IMR-90 (cell line): ENCODE measurements around the gene CTSF.

Experiments
- CEBPB ChIP-seq: IDR thresholded peaks from 2 replicates; pipeline ENCODE4 v1.6.1; 2012; ENCODE audit warnings: low read depth, low read length, improper control_type of control experiment
- CHD1 ChIP-seq: IDR thresholded peaks from 2 replicates; pipeline ENCODE4 v1.6.1; 2012; ENCODE audit warnings: low read depth, low read length, improper control_type of control experiment
- MAFK ChIP-seq: IDR thresholded peaks from 2 replicates; pipeline ENCODE4 v1.6.1; 2012; ENCODE audit warnings: low read depth, low read length, improper control_type of control experiment
- MAZ ChIP-seq: IDR thresholded peaks from 2 replicates; pipeline ENCODE4 v1.6.1; 2012; ENCODE audit warnings: low read depth, mild to moderate bottlenecking, low read length, improper control_type of control experiment, moderate library complexity, borderline replicate concordance
- MXI1 ChIP-seq: IDR thresholded peaks from 2 replicates; pipeline ENCODE4 v1.6.1; 2012; ENCODE audit warnings: low read depth, mild to moderate bottlenecking, low read length, moderate library complexity, borderline replicate concordance
- POLR2A ChIP-seq: IDR thresholded peaks from 2 replicates; pipeline ENCODE4 v1.6.1; 2012; ENCODE audit warnings: mild to moderate bottlenecking, low read depth, low read length
- RAD21 ChIP-seq: IDR thresholded peaks from 2 replicates; pipeline ENCODE4 v1.6.1; 2012; ENCODE audit warnings: low read length, improper control_type of control experiment
- RCOR1 ChIP-seq: IDR thresholded peaks from 2 replicates; pipeline ENCODE4 v1.6.1; 2012; ENCODE audit warnings: mild to moderate bottlenecking, low read length, improper control_type of control experiment; ENCODE audit not compliant: insufficient replicate concordance
- RFX5 ChIP-seq: IDR thresholded peaks from 2 replicates; pipeline ENCODE4 v1.8.0; 2012; ENCODE audit warnings: low read depth, mild to moderate bottlenecking, low read length, moderate library complexity
- SMC3 ChIP-seq: fragments of 150-350 bp; IDR thresholded peaks from 2 replicates; pipeline ENCODE4 v1.6.1; 2016; ENCODE audit warnings: low read depth, mild to moderate bottlenecking, antibody characterized with exemption, low read length, moderate library complexity
- USF2 ChIP-seq: fragments of 150-350 bp; IDR thresholded peaks from 2 replicates; pipeline ENCODE4 v1.6.1; 2017; ENCODE audit warnings: mild to moderate bottlenecking, antibody characterized with exemption, low read length, low read depth
- TF ChIP-seq, protein P1 (sequence below): conservative IDR thresholded peaks from 2 replicates; pipeline ENCODE4 v1.5.1; 2012; ENCODE audit warnings: mild to moderate bottlenecking, low read depth, low read length, improper control_type of control experiment
- TF ChIP-seq, protein P2 (sequence below): fragments of 150-350 bp; IDR thresholded peaks from 2 replicates; pipeline ENCODE4 v1.6.1; 2016; ENCODE audit warnings: low read depth, mild to moderate bottlenecking, low read length, moderate library complexity, borderline replicate concordance

DNA sequence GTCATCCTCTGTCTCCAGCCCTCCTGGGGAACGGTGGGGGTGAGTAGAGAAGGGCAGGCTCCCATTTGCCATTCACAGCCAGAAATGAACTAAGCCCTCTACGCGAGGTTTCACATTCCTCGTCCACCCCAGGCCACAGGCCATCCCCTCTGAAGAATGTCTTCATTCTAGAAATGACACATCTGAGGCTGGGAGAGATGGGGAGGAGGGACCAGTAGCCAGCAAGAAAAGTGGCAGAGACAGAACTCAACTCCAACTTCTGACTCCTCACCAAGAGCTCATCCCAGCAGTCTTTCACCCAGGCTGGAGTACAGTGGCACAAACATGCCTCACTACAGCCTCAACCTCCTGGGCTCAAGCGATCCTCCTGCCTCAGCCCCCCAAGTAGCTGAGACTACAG is 3.4 kb downstream of the CTSF start:
- TF ChIP-seq, protein P1, sequence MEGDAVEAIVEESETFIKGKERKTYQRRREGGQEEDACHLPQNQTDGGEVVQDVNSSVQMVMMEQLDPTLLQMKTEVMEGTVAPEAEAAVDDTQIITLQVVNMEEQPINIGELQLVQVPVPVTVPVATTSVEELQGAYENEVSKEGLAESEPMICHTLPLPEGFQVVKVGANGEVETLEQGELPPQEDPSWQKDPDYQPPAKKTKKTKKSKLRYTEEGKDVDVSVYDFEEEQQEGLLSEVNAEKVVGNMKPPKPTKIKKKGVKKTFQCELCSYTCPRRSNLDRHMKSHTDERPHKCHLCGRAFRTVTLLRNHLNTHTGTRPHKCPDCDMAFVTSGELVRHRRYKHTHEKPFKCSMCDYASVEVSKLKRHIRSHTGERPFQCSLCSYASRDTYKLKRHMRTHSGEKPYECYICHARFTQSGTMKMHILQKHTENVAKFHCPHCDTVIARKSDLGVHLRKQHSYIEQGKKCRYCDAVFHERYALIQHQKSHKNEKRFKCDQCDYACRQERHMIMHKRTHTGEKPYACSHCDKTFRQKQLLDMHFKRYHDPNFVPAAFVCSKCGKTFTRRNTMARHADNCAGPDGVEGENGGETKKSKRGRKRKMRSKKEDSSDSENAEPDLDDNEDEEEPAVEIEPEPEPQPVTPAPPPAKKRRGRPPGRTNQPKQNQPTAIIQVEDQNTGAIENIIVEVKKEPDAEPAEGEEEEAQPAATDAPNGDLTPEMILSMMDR: no peak
- no peak for TF ChIP-seq MXI1
- no peak for TF ChIP-seq MAFK
- no peak for TF ChIP-seq POLR2A
- TF ChIP-seq RAD21: no peak
- no peak for TF ChIP-seq SMC3
- TF ChIP-seq MAZ: no peak
- TF ChIP-seq CHD1: no peak
- TF ChIP-seq, protein P2, sequence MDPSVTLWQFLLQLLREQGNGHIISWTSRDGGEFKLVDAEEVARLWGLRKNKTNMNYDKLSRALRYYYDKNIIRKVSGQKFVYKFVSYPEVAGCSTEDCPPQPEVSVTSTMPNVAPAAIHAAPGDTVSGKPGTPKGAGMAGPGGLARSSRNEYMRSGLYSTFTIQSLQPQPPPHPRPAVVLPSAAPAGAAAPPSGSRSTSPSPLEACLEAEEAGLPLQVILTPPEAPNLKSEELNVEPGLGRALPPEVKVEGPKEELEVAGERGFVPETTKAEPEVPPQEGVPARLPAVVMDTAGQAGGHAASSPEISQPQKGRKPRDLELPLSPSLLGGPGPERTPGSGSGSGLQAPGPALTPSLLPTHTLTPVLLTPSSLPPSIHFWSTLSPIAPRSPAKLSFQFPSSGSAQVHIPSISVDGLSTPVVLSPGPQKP: no peak
- no peak for TF ChIP-seq RFX5
- no peak for TF ChIP-seq RCOR1
- no peak for TF ChIP-seq USF2
- TF ChIP-seq CEBPB: no peak
